Upper lobe of left lung (tissue), 4 donors: ENCODE data around the gene DHRS12.

Source experiments
- EP300 ChIP-seq, 4 donors: sonication (generic); formaldehyde crosslinking; IDR thresholded peaks; one replicate each; pipeline ENCODE4 v1.5.1; 2017; ENCODE audit warnings: antibody characterized with exemption in 4 of 4, control low read depth in 2 of 4
- POLR2A ChIP-seq, 4 donors: fragments of 450-650 bp; IDR thresholded peaks; one replicate each; pipeline ENCODE4 v1.5.1; 2016 to 2017; ENCODE audit warnings: antibody characterized with exemption in 4 of 4, mild to moderate bottlenecking in 2 of 4
- POLR2AphosphoS5 ChIP-seq, 2 donors: sonication (generic); formaldehyde crosslinking; IDR thresholded peaks; one replicate each; pipeline ENCODE4 v1.5.1; 2017; ENCODE audit warnings: antibody characterized with exemption in 2 of 2

- no peak for TF ChIP-seq POLR2AphosphoS5 (IDR thresholded peaks at IDR 0.05)
- TF ChIP-seq EP300 (IDR thresholded peaks at IDR 0.05), result no peak
- TF ChIP-seq POLR2A (IDR thresholded peaks at IDR 0.05), result no peak
These were observed 63.3 kb downstream of the DHRS12 start for GRCh38 chr13:51740698-51741097.
